ENCODE measurements around the gene PTPRT.

DNA sequence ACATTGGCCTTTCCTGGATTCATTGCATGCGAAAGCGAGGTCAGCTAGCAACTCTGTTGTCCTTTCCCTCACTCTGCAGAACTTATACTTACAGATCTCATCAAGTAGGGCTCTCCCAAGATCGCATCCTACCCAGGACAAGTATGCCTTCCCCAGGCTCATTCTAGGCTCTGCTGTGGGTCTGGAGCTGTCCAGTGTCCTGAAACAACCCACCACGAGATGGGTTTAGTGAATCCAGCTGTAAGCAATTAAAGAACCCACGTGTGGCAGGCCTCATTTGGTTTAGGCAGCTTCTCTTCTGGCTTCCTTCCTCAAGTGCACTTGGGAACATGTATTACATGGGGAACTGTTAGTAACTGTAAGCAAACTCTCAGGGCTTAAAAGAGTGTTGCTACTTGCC lies 1165.1 kb downstream of the PTPRT start:
- TF ChIP-seq, protein P1, sequence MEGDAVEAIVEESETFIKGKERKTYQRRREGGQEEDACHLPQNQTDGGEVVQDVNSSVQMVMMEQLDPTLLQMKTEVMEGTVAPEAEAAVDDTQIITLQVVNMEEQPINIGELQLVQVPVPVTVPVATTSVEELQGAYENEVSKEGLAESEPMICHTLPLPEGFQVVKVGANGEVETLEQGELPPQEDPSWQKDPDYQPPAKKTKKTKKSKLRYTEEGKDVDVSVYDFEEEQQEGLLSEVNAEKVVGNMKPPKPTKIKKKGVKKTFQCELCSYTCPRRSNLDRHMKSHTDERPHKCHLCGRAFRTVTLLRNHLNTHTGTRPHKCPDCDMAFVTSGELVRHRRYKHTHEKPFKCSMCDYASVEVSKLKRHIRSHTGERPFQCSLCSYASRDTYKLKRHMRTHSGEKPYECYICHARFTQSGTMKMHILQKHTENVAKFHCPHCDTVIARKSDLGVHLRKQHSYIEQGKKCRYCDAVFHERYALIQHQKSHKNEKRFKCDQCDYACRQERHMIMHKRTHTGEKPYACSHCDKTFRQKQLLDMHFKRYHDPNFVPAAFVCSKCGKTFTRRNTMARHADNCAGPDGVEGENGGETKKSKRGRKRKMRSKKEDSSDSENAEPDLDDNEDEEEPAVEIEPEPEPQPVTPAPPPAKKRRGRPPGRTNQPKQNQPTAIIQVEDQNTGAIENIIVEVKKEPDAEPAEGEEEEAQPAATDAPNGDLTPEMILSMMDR (IDR thresholded peaks at IDR 0.05): no peak
- TF ChIP-seq POLR2AphosphoS5 (IDR thresholded peaks at IDR 0.05; ENCODE audit: low read depth, low read length) (no peak), TAF1 (IDR thresholded peaks at IDR 0.05; ENCODE audit: borderline replicate concordance, low read depth, low read length) (no peak), EP300 (IDR thresholded peaks at IDR 0.05; ENCODE audit: borderline replicate concordance in 1 of 2, low read depth in 1 of 2, low read length in 1 of 2) (no peak), JUND (IDR thresholded peaks at IDR 0.05) (no peak), GABPA (IDR thresholded peaks at IDR 0.05; ENCODE audit: low read depth) (no peak), FOXM1 (IDR thresholded peaks at IDR 0.05; ENCODE audit: low read depth) (no peak), RCOR1 (IDR thresholded peaks at IDR 0.05; ENCODE audit: low read length) (no peak), GATA2 (CRISPR knock-in tag; IDR thresholded peaks at IDR 0.05) (no peak)
- TF ChIP-seq, protein P2, sequence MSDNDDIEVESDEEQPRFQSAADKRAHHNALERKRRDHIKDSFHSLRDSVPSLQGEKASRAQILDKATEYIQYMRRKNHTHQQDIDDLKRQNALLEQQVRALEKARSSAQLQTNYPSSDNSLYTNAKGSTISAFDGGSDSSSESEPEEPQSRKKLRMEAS (IDR thresholded peaks at IDR 0.05; ENCODE audit: low read depth): no peak
- TF ChIP-seq, protein P3, sequence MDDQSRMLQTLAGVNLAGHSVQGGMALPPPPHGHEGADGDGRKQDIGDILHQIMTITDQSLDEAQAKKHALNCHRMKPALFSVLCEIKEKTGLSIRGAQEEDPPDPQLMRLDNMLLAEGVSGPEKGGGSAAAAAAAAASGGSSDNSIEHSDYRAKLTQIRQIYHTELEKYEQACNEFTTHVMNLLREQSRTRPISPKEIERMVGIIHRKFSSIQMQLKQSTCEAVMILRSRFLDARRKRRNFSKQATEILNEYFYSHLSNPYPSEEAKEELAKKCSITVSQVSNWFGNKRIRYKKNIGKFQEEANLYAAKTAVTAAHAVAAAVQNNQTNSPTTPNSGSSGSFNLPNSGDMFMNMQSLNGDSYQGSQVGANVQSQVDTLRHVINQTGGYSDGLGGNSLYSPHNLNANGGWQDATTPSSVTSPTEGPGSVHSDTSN (IDR thresholded peaks at IDR 0.05): no peak

Data from SK-N-SH (cell line).